T-helper 2 cell treated with Interferon-gamma antibody and Interleukin-4, amounts not matched to agents 5 μg/mL and 100 μg/mL, for 36 hours (primary cell): ENCODE measurements around the gene NR0B1.

Source experiments
- DNase-seq: peaks from one replicate; pipeline ENCODE4 v3.0.0; 2021; ENCODE audit warnings: low spot score
- H3K27ac Mint-ChIP-seq: one replicate; pipeline ENCODE4 v1.8.0; 2021; ENCODE audit warnings: mild to moderate bottlenecking, mixed read lengths
- H3K27me3 Mint-ChIP-seq: one replicate; pipeline ENCODE4 v1.8.0; 2021; ENCODE audit warnings: low read depth, mixed read lengths
- H3K36me3 Mint-ChIP-seq: one replicate; pipeline ENCODE4 v1.8.0; 2021; ENCODE audit warnings: low read depth, mixed read lengths
- H3K4me1 Mint-ChIP-seq: one replicate; pipeline ENCODE4 v1.8.0; 2021; ENCODE audit warnings: low read depth, mixed read lengths
- H3K4me3 Mint-ChIP-seq: one replicate; pipeline ENCODE4 v1.8.0; 2022; ENCODE audit warnings: mild to moderate bottlenecking, moderate library complexity, mixed read lengths
- H3K9me3 Mint-ChIP-seq: one replicate; pipeline ENCODE4 v1.8.0; 2021; ENCODE audit warnings: mixed read lengths

The NR0B1 gene, protein sequence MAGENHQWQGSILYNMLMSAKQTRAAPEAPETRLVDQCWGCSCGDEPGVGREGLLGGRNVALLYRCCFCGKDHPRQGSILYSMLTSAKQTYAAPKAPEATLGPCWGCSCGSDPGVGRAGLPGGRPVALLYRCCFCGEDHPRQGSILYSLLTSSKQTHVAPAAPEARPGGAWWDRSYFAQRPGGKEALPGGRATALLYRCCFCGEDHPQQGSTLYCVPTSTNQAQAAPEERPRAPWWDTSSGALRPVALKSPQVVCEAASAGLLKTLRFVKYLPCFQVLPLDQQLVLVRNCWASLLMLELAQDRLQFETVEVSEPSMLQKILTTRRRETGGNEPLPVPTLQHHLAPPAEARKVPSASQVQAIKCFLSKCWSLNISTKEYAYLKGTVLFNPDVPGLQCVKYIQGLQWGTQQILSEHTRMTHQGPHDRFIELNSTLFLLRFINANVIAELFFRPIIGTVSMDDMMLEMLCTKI

DNA sequence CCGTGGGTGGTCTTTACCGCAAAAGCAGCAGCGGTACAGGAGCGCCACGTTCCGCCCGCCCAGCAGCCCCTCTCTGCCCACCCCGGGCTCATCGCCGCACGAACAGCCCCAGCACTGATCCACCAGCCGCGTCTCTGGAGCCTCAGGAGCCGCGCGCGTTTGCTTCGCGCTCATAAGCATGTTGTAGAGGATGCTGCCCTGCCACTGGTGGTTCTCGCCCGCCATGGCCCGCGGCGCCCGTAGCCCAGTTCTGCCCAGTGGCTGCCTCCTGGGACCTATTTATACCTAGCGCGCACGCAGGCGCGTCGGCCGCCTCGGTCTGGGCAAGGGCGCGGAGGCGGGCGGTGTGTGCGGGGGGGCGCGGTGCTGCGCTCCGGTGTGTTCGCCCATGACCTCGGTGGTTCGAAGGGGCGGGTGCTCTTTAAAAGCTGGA, at the start of gene NR0B1:
Gene NR0B1, minus strand, starts transcription at position 252 of the 433 bp plus-strand sequence. Its CDS starts 27 bp downstream, at position 225.
- no peak for DNase-seq
- Mint-ChIP-seq H3K27ac (no peak within 1 kb of the TSS), H3K36me3 (no peaks in the 10 kb centered on the region), H3K4me1 (no peaks in the 10 kb centered on the region), H3K9me3 (no peaks in the 10 kb centered on the region), H3K4me3 (no peak within 1 kb of the TSS), H3K27me3 (peaks cover 20% of the 10 kb centered on the region)

DNA sequence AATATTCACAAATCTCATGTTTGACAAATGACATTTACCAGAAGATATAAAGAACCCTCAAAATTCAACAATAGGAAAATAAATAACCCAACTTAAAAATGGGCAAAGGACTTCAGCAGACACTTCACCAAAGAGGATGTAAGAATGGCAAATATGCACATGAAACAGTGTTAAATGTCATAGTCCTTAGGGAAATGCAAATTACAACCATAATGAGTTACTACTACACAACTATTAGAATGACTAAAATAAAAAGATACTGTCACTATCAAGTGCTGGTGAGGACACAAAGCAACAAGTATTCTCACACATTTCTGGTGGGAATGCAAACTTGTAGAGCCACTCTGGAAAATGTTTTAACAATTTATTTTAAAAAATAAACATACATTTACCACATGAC, 40.8 kb upstream of the NR0B1 start:
- Mint-ChIP-seq H3K9me3 (peaks cover 5% of the 10 kb centered on the region), H3K4me3 (no peak overlapping the region), H3K4me1 (no peaks in the 10 kb centered on the region), H3K27ac (no peak overlapping the region), H3K27me3 (no peaks in the 10 kb centered on the region), H3K36me3 (no peaks in the 10 kb centered on the region)
- DNase-seq: no peak

DNA sequence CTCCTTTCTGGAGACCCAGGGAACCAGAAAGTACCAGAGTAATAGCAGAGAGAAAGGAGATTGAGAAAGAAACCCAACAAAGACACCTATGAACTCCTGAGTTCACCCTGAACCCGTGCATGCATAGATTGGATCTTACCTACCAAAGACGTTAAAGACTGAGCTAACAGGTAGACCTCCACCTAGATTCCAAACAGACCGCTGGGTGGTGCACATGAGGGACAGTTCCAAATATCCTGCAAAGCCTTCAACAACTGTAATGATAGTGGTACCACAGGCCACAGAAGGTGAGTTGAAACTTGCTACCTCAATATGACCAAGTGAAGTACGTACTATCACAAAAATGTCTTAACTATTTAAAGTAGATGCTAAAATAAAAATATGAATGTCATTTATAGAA, 34.0 kb upstream of the NR0B1 start:
- Mint-ChIP-seq H3K9me3 (no peaks in the 10 kb centered on the region), H3K4me1 (no peaks in the 10 kb centered on the region), H3K27me3 (no peaks in the 10 kb centered on the region), H3K36me3 (no peaks in the 10 kb centered on the region), H3K27ac (no peak overlapping the region), H3K4me3 (no peak overlapping the region)
- no peak for DNase-seq

DNA sequence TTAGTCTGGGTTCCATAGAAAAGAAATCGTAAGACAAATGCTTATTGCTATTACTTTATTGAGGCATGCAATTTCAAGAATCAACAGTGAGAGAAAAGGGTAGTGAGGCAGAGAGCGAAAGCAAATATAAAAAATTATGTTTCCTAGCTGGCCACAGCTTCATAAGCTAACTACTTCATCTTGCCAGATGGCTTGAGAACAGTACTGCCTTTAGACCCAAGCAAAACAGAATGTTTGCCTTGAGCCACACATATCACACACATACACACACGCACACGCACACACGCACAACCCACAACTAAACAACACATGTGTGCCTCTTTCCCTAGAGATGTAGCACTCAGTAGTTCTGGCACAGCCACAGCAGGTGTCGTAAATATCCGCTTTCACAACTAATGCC, 31.6 kb upstream of the NR0B1 start:
- H3K27ac Mint-ChIP-seq: no peak overlapping the region
- no peaks in the 10 kb centered on the region for H3K4me1 Mint-ChIP-seq
- H3K4me3 Mint-ChIP-seq: no peak overlapping the region
- no peaks in the 10 kb centered on the region for H3K9me3 Mint-ChIP-seq
- DNase-seq: no peak
- no peaks in the 10 kb centered on the region for H3K36me3 Mint-ChIP-seq
- H3K27me3 Mint-ChIP-seq: no peaks in the 10 kb centered on the region

DNA sequence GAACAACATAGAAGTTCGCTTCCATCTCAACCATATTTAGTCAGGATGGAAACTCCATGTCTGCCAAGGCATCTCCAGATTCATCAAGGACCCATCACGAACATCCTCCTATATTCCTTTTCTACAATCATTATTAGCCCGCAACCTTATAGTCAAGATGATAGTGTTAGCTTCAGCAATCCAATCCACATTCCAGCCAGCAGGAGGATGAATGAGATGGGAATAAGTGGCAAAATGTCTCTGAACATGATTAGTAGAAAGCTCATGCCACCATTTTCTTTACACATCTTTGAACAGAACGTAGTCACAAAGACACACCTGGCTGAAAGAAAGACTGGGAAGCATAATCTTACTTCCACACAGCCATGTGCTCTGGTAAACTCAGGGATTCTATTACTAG, 18.6 kb upstream of the NR0B1 start:
- Mint-ChIP-seq H3K4me3 (no peak overlapping the region), H3K36me3 (no peaks in the 10 kb centered on the region), H3K9me3 (no peaks in the 10 kb centered on the region), H3K27me3 (no peaks in the 10 kb centered on the region), H3K27ac (no peak overlapping the region), H3K4me1 (no peaks in the 10 kb centered on the region)
- no peak for DNase-seq

DNA sequence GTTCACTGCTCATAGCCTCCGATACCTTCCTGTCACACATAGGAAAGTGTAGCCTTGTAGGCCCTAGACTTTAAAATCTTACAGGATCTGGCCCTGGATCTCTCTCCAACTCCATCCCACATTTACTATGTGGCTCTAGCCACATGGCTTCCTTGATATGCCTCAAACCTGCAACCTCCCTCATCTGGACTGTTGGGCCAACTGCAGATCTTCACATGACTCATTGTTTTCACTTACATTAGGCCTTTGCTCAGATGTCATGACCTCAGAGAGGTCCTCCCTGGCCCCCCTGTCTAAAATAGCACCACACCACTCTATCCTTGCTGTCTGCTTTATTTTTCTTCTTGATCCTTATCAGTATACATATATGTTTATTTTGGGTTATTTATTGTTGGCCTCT, 8.1 kb upstream of the NR0B1 start:
- no peak for DNase-seq
- Mint-ChIP-seq H3K27me3 (peaks cover 2% of the 10 kb centered on the region), H3K27ac (no peak overlapping the region), H3K4me3 (no peak overlapping the region), H3K9me3 (no peaks in the 10 kb centered on the region), H3K4me1 (no peaks in the 10 kb centered on the region), H3K36me3 (no peaks in the 10 kb centered on the region)

DNA sequence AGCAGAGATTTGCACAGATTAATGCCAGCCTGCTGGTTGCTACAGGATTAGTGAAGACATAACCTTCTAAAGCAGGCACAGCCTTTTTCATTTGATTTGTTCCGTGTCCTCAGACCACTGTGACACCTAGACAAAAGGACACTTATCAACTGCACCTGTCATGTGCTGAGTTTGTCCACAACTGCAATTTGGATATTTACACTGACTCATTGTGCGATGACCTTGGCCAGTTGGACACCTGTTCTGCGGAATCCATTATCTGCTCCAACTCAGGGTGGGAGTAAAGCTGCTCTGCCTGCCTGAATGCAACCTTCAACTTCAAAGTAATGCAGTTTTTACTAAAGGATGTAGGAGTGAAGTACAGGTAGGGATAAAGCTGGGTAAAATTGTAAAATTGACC, 4.1 kb upstream of the NR0B1 start:
- Mint-ChIP-seq H3K4me3 (no peak overlapping the region), H3K9me3 (no peaks in the 10 kb centered on the region), H3K27ac (no peak overlapping the region), H3K36me3 (no peaks in the 10 kb centered on the region), H3K4me1 (no peaks in the 10 kb centered on the region), H3K27me3 (peaks cover 11% of the 10 kb centered on the region)
- DNase-seq: no peak

DNA sequence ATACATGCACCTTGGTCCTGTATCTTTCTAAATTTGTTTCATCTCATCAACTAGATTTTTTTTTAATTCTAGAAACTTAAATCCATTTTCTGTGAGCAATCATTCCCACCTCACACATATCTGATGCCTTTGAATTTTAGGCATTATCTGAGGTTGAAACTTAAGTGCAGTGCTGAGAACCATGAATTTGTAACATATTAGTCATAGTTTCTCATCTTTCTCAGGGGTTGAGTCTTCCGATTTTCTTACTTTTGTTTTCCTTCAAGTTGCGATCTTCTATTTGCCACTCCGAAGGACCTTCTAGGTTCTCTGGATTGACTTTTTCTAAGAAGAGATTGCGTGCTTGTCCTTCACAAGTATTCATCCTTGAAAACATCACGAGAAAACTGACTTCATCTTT, 3.7 kb upstream of the NR0B1 start:
- Mint-ChIP-seq H3K27ac (no peak overlapping the region), H3K4me3 (no peak overlapping the region), H3K4me1 (no peaks in the 10 kb centered on the region), H3K27me3 (peaks cover 13% of the 10 kb centered on the region), H3K36me3 (no peaks in the 10 kb centered on the region), H3K9me3 (no peaks in the 10 kb centered on the region)
- DNase-seq: no peak

DNA sequence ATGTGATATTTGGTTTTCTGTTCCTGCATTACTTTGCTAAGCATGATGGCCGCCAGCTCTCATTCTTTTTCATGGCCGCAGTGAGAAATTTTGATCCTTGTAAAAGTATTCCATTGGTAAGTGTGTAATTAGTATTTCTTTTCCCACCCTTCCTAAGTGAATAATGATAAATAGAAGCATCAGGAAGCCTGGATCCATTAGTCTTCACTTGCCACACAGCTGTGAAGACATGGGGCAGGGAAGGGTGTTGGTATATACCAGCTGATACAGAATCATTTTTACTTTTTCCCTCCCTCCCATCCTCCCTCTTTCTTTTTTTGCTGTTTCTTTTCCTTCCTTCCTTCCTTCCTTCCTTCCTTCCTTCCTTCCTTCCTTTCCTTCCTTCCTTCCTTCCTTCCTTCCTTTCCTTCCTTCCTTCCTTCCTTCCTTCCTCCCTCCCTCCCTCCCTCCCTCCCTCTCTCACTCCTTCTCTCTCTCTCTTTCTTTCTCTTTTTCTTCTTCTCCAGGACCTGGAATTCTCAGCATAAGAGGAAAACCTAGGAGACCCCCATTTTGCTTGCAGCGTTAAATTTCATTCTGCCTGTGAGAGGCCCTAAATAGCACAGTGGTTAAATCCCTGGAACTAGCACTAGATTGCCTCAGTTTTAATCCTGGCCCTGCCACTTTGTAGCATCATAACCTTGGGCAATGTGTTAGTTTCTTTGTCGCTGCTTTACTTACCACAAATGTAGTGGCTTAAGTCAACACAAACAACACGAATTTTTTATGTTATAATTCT, 1.4 kb upstream of the NR0B1 start:
- Mint-ChIP-seq H3K9me3 (no peaks in the 10 kb centered on the region), H3K4me3 (no peak overlapping the region), H3K27me3 (peaks cover 22% of the 10 kb centered on the region), H3K27ac (no peak overlapping the region), H3K4me1 (no peaks in the 10 kb centered on the region), H3K36me3 (no peaks in the 10 kb centered on the region)
- DNase-seq: no peak

DNA sequence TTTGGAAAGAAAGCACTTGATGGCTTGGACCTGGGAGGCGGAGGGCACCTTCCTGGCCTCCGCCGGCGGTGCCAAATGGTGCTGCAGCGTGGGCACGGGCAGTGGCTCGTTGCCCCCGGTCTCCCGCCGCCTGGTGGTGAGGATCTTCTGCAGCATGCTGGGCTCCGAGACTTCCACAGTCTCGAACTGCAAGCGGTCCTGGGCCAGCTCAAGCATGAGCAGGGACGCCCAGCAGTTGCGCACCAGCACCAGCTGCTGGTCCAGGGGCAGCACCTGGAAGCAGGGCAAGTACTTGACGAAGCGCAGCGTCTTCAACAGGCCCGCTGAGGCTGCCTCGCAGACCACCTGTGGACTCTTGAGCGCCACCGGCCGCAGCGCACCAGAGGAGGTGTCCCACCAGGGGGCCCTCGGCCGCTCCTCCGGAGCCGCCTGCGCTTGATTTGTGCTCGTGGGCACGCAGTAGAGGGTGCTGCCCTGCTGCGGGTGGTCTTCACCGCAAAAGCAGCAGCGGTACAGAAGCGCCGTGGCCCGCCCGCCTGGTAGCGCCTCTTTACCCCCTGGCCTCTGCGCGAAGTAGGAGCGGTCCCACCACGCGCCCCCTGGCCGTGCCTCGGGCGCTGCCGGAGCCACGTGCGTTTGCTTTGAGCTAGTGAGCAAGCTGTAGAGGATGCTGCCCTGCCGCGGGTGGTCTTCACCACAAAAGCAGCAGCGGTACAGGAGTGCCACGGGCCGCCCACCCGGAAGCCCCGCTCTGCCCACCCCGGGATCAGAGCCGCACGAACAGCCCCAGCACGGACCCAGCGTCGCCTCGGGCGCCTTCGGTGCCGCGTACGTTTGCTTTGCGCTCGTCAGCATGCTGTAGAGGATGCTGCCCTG, 689 bp downstream of the NR0B1 start:
- H3K9me3 Mint-ChIP-seq: no peaks in the 10 kb centered on the region
- no peaks in the 10 kb centered on the region for H3K4me1 Mint-ChIP-seq
- no peak overlapping the region for H3K4me3 Mint-ChIP-seq
- H3K27ac Mint-ChIP-seq: no peak overlapping the region
- H3K27me3 Mint-ChIP-seq: peaks cover 20% of the 10 kb centered on the region
- no peak for DNase-seq
- no peaks in the 10 kb centered on the region for H3K36me3 Mint-ChIP-seq

DNA sequence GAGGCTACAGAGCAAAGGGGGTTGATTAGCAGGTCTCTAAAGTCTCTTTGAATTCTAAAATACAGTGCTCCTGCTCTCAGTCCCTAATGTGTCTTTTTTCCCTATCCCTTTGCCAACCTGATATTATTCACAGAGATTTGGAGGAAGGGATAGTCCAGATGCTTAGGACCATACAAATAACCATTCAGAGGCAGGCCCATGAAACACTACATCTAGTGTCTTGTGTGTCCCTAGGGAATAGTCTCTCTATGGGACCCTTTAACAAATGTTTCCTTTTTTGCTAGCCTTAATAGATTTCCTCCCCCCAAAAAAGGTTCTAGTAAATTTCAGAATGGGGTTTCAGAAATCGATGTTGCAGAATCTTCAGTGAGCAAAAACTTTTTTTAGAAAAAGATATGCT, 1.7 kb downstream of the NR0B1 start:
- H3K9me3 Mint-ChIP-seq: no peaks in the 10 kb centered on the region
- no peaks in the 10 kb centered on the region for H3K36me3 Mint-ChIP-seq
- DNase-seq: no peak
- H3K4me3 Mint-ChIP-seq: no peak overlapping the region
- H3K4me1 Mint-ChIP-seq: no peaks in the 10 kb centered on the region
- no peak overlapping the region for H3K27ac Mint-ChIP-seq
- peaks cover 20% of the 10 kb centered on the region for H3K27me3 Mint-ChIP-seq

DNA sequence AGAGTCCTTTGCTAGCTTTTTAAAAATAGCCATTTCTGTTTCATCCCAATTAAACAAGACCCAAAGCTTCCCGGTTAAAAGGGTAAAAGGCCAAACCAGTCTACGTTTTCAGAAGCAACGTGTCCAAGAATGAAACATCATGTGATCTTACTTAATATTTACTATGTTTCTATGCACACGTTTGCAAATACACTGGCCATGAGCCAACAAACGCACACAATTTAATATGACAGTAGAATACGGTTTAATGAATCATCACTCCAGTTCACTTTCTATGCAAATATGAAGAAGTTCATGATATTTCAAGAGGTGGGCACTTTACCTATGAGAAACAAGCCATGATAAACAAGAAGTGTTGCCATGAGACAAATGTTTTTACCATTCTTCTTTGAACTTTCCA, 4.3 kb downstream of the NR0B1 start:
- no peaks in the 10 kb centered on the region for H3K4me1 Mint-ChIP-seq
- H3K27ac Mint-ChIP-seq: no peak overlapping the region
- H3K9me3 Mint-ChIP-seq: no peaks in the 10 kb centered on the region
- no peaks in the 10 kb centered on the region for H3K36me3 Mint-ChIP-seq
- H3K4me3 Mint-ChIP-seq: no peak overlapping the region
- H3K27me3 Mint-ChIP-seq: peaks cover 16% of the 10 kb centered on the region
- no peak for DNase-seq

DNA sequence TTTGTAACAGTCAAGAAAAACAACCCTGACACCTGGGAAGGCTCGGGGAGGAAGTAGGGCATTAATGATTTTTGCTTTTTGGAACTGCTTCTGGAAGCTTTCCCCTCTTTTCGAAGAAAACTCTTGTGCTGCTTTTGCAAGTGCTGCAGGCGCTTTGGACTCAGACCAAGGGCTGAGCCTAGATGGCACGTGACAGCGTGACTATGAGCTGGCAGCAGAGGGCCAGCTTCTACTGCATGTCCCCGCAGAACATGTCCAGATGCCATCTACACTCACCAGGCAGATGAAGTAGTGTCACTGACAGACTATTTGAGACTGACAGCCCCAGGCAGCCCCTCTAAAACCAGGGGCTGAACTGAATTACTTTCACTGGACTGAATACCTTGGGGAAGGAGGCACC, 6.2 kb downstream of the NR0B1 start:
- Mint-ChIP-seq H3K4me3 (no peak overlapping the region), H3K27ac (no peak overlapping the region), H3K4me1 (no peaks in the 10 kb centered on the region), H3K9me3 (no peaks in the 10 kb centered on the region), H3K36me3 (no peaks in the 10 kb centered on the region), H3K27me3 (peaks cover 11% of the 10 kb centered on the region)
- no peak for DNase-seq

DNA sequence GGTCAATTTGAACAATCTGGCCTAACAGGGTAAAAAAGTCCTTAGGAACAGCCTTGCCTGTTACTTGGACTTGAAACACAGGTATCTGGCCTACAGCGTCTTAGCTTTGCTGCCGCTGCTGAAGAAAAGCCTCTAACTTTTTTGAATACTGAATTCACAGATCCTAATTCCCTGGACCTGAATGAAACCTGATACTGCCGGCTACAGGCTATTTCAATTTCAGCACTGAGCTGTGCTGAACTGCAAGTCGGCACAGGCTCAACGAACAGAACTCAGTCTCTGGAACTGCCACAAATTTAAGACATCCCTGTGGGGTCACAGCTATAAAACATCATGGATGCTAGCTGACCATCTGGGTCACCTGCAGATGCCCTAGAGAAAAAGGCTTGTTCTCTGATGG, 7.2 kb downstream of the NR0B1 start:
- Mint-ChIP-seq H3K4me3 (no peak overlapping the region), H3K4me1 (no peaks in the 10 kb centered on the region), H3K27ac (no peak overlapping the region), H3K9me3 (no peaks in the 10 kb centered on the region), H3K27me3 (peaks cover 4% of the 10 kb centered on the region), H3K36me3 (no peaks in the 10 kb centered on the region)
- DNase-seq: no peak
